ENCODE results near the gene OR4D2. TPM values are rescaled to one million over a fixed set of nuclear protein-coding genes. Genes with fewer than 3 reads are reported as not detected.
"Not testable (repeated sequence)": the region's sequence is repeated elsewhere in the genome, so short reads cannot be mapped to it uniquely, and the experiment has no call there.

The OR4D2 gene
- total RNA-seq: not detected

DNA sequence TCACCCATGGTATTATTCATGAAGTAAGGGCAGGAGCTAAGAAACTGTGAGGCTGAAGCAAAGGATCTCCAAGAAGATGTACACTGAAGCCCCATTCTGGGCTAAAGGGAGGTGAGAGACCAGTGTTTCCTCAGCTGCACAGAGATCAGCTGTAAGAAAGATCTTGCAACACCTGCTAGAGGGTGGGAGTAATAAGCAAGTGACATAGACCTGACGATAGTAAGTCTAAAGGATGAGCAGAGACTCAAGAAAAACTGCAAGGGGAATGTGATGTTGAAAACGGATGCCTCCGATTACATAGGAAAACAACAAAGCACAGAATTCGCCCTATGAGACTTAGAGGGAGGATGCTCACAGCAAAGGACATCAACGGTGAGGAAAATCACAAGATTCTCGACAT lies at the start of gene OR4D2:
Gene OR4D2 (plus strand): TSS at position 301 of the 400 bp plus-strand sequence. CDS start 2,674 bp downstream, outside the sequence.
- Mint-ChIP-seq H3K27ac (peak within 1 kb of the TSS; percentile 52), H3K4me1 (ENCODE audit: low read depth) (peaks cover 19% of the 10 kb centered on the region), H3K27me3 (ENCODE audit: low read depth) (no peaks in the 10 kb centered on the region), H3K4me3 (no peak within 1 kb of the TSS), H3K36me3 (ENCODE audit: insufficient read depth in 2 of 2) (no peaks in the 10 kb centered on the region), H3K9me3 (peaks cover 0 to 2% of the 10 kb centered on the region in 2 donors)
- ATAC-seq (replicated peaks in 1 of 2) (no peak), DNase-seq (no peak)

DNA sequence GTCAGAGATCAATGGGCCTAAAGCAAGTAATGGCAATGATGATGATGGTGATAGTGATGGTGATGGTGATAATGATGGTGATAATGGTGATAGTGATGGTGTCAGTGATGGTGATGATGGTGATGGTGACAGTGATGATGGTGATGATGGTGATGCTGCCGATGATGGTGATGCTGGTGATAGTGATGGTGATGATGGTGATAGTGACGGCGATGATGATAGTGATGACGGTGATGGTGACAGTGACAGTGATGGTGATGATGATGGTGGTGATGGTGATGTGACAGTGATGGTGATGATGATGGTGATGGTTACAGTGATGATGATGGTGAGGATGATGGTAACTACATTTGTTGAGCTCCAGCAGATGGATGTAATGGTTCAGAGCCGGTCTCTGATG lies 49.4 kb upstream of the OR4D2 start:
- H3K36me3 Mint-ChIP-seq (ENCODE audit: insufficient read depth in 2 of 2): no peaks in the 10 kb centered on the region
- DNase-seq (no peak), ATAC-seq (replicated peaks in 1 of 2) (no peak)
- H3K9me3 Mint-ChIP-seq: no peaks in the 10 kb centered on the region
- H3K27ac Mint-ChIP-seq: no peak overlapping the region
- H3K27me3 Mint-ChIP-seq (ENCODE audit: low read depth): peaks cover 16% of the 10 kb centered on the region
- peaks cover 5% of the 10 kb centered on the region for H3K4me1 Mint-ChIP-seq (ENCODE audit: low read depth)
- H3K4me3 Mint-ChIP-seq: no peak overlapping the region

DNA sequence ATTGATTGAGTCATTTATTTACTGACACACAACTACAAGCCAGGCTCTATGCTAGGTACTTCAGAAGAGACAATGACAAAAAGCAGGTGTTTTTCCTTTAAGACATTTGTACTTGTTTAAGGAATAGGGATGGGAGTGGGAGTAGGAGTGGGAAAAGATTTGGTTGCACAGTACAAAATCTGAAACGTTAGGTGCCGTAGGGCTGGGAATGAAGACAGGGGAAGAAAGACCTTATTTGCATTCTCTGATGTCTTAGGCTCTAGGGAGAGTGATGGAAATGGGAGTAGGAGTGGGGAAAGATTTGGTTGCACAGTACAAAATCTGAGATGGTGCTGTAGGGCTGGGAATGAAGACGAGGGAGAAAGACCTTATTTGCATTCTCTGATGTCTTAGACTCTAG lies 47.3 kb upstream of the OR4D2 start:
- no peaks in the 10 kb centered on the region for H3K36me3 Mint-ChIP-seq (ENCODE audit: insufficient read depth in 2 of 2)
- no peak overlapping the region for H3K4me3 Mint-ChIP-seq
- H3K27me3 Mint-ChIP-seq (ENCODE audit: low read depth): peaks cover 16% of the 10 kb centered on the region
- DNase-seq: no peak
- H3K27ac Mint-ChIP-seq: no peak overlapping the region
- H3K4me1 Mint-ChIP-seq (ENCODE audit: low read depth): peaks cover 5% of the 10 kb centered on the region
- H3K9me3 Mint-ChIP-seq: no peaks in the 10 kb centered on the region
- no peak for ATAC-seq (replicated peaks in 1 of 2)

DNA sequence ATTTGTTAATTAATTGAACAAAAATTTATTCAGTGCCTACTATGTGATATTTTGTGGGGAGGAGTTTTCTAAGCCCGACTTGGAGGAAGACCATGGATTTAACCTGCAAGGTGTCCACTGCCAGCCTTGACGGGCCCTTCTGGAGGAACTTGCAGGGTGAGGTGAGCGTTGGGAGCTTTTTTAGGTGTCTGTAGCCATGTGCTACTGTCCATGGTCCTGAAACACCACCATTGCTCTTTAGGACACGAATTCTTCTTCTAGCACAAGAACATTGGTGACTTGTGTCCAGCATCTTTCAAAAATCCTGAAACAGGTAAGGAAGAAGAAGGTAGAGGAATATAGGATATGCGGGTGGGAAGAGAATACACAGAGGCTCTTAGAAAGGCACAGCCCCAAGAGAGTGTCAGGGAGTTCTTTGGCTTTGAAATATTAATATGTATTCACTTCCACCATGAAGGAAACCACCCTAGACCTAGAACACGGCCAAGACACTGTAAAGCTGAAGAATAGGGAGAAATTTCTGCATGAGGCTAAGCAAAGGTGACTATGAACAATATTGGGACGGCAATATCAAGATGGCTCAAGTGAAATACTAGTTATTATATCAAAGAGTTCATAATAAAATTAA lies 46.5 kb upstream of the OR4D2 start:
- H3K27me3 Mint-ChIP-seq (ENCODE audit: low read depth): peaks cover 16% of the 10 kb centered on the region
- DNase-seq (peak; percentile 34 to 36), ATAC-seq (replicated peaks in 1 of 2) (no peak)
- H3K9me3 Mint-ChIP-seq: no peaks in the 10 kb centered on the region
- no peak overlapping the region for H3K27ac Mint-ChIP-seq
- H3K4me3 Mint-ChIP-seq: no peak overlapping the region
- peaks cover 5% of the 10 kb centered on the region for H3K4me1 Mint-ChIP-seq (ENCODE audit: low read depth)
- no peaks in the 10 kb centered on the region for H3K36me3 Mint-ChIP-seq (ENCODE audit: insufficient read depth in 2 of 2)

DNA sequence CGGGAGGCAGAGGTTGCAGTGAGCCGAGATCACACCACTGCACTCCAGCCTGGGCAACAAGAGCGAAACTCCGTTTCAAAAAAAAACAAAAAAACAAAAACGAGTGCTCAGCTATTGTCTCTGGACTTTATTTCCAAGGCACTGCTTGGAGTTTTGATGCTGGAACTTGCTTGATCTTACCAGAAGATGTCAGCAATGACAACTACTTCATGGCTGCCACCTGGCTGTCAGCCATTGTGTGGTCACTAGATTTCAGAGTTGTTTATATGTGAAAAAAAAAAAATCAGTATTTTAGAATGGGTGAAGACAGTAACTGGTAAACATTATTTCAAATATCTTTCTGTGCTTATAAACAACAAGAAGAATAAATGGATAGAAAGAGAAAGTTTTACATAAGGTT lies 44.9 kb upstream of the OR4D2 start:
- peaks cover 5% of the 10 kb centered on the region for H3K4me1 Mint-ChIP-seq (ENCODE audit: low read depth)
- no peak overlapping the region for H3K27ac Mint-ChIP-seq
- H3K27me3 Mint-ChIP-seq (ENCODE audit: low read depth): peaks cover 16% of the 10 kb centered on the region
- H3K9me3 Mint-ChIP-seq: no peaks in the 10 kb centered on the region
- peak in 1 of 2 donors; percentile 50 for ATAC-seq (replicated peaks in 1 of 2)
- no peak overlapping the region for H3K4me3 Mint-ChIP-seq
- peak; percentile 8 to 12 for DNase-seq
- H3K36me3 Mint-ChIP-seq (ENCODE audit: insufficient read depth in 2 of 2): no peaks in the 10 kb centered on the region

DNA sequence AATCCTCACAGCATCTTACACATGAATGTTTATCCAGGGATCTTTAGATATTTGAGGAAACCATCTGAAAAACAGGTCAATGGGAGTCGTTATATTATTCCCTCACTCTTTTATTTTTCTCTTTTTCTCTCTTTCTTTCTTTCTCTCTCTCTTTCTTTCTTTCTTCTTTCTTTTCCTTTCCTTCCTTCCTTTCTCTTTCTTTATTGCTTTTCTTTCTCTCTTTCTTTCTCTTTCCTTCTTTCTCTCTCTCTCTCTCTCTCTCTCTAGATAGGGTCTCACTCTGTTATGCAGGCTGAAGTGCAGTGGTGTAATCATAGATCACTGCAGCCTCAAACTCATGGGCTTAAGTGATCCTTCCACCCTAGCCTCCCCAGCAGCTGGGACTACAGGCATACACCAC lies 38.9 kb upstream of the OR4D2 start:
- DNase-seq: no peak
- no peaks in the 10 kb centered on the region for H3K36me3 Mint-ChIP-seq (ENCODE audit: insufficient read depth in 2 of 2)
- H3K27ac Mint-ChIP-seq: no peak overlapping the region
- H3K9me3 Mint-ChIP-seq: no peaks in the 10 kb centered on the region
- H3K4me1 Mint-ChIP-seq (ENCODE audit: low read depth): no peaks in the 10 kb centered on the region
- ATAC-seq (replicated peaks in 1 of 2): no peak
- no peak overlapping the region for H3K4me3 Mint-ChIP-seq
- no peaks in the 10 kb centered on the region for H3K27me3 Mint-ChIP-seq (ENCODE audit: low read depth)

DNA sequence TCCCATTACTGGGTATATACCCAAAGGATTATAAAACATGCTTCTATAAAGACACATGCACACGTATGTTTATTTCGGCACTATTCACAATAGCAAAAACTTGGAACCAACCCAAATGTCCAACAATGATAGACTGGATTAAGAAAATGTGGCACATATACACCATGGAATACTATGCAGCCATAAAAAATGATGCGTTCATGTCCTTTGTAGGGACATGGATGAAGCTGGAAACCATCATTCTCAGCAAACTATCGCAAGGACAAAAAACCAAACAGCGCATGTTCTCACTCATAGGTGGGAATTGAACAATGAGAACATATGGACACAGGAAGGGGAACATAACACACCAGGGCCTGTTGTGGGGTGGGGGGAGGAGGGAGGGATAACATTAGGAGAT lies 34.1 kb upstream of the OR4D2 start:
- not testable (repeated sequence) for H3K4me3 Mint-ChIP-seq; H3K27ac Mint-ChIP-seq; H3K36me3 Mint-ChIP-seq (ENCODE audit: insufficient read depth in 2 of 2); H3K4me1 Mint-ChIP-seq (ENCODE audit: low read depth); DNase-seq; ATAC-seq (replicated peaks in 1 of 2); H3K27me3 Mint-ChIP-seq (ENCODE audit: low read depth)
- peaks cover 5 to 10% of the 10 kb centered on the region in 2 donors for H3K9me3 Mint-ChIP-seq

DNA sequence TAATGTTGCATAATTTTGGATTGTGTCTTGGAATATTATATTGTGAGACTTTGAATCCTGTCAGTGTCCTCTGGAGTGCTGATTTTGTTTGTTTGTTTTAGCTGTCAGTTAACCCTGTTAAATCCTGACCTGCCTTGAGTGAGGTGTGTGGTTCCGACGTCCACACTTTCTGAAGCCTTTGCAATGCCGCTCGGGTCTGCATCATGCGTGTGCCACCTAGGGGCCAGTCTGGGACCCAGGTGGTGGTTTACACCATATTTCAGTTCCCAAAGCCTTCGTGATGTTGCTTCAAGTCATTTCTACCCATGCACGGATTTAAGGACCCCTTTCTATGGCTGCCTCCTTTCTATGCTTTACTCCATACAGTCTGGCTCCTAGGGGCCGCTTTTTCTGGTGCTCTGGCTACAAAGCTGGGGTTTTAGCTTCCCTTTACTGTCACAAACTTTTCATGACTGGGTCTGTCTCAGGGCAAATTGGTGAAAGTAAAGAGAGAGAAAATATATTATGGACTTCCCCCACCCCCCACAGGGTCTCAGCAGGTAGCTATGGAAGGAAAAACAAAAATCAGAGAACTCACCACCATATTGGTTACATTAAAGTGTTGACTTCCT lies 30.0 kb upstream of the OR4D2 start:
- peaks cover 3 to 6% of the 10 kb centered on the region in 2 donors for H3K36me3 Mint-ChIP-seq (ENCODE audit: insufficient read depth in 2 of 2)

DNA sequence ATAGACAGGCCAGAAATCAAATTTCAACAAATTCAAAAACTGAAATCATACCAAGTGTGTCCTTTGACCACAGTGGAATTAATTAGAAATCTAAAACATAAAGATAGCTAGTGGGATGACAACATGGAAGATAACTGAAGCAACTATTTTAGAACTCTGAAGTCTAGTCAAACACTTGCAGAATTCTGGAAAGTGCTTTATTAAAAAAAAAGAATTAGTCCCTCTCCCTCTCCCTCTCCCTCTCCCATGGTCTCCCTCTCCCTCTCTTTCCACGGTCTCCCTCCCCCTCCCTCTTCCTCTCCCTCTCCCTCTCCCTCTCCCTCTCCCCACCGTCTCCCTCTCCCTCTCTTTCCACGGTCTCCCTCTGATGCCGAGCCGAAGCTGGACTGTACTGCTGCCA lies 25.3 kb upstream of the OR4D2 start:
- H3K36me3 Mint-ChIP-seq (ENCODE audit: insufficient read depth in 2 of 2): peaks cover 16% of the 10 kb centered on the region in 2 donors
- no peaks in the 10 kb centered on the region for H3K27me3 Mint-ChIP-seq (ENCODE audit: low read depth)
- no peaks in the 10 kb centered on the region for H3K4me1 Mint-ChIP-seq (ENCODE audit: low read depth)
- ATAC-seq (replicated peaks in 1 of 2): no peak
- H3K9me3 Mint-ChIP-seq: peaks cover 14 to 15% of the 10 kb centered on the region in 2 donors
- no peak for DNase-seq
- H3K4me3 Mint-ChIP-seq: no peak overlapping the region
- no peak overlapping the region for H3K27ac Mint-ChIP-seq

More for the DNA sequence above, 30.0 kb upstream of the OR4D2 start:
- H3K27ac Mint-ChIP-seq: no peak overlapping the region
- H3K9me3 Mint-ChIP-seq: peaks cover 5 to 13% of the 10 kb centered on the region in 2 donors
- DNase-seq (no peak), ATAC-seq (replicated peaks in 1 of 2) (no peak)
- H3K27me3 Mint-ChIP-seq (ENCODE audit: low read depth): no peaks in the 10 kb centered on the region
- no peak overlapping the region for H3K4me3 Mint-ChIP-seq
- no peaks in the 10 kb centered on the region for H3K4me1 Mint-ChIP-seq (ENCODE audit: low read depth)

DNA sequence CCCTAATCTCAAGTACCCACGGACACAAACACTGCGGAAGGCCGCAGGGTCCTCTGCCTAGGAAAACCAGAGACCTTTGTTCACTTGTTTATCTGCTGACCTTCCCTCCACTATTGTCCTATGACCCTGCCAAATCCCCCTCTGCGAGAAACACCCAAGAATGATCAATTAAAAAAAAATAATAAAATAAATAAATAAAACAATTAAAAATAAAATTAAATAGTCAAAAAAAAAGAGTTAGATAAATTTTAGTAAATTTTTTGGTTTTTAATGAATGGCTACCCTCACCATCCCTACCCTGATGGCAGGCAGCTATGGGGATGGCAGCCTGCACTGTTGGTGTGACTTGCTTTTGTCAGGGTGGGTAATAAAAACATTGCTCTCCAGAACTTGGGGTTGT lies 23.4 kb upstream of the OR4D2 start:
- peaks cover 9 to 16% of the 10 kb centered on the region in 2 donors for H3K9me3 Mint-ChIP-seq
- not testable (repeated sequence) for H3K4me3 Mint-ChIP-seq; H3K27me3 Mint-ChIP-seq (ENCODE audit: low read depth); DNase-seq; H3K27ac Mint-ChIP-seq; H3K4me1 Mint-ChIP-seq (ENCODE audit: low read depth); ATAC-seq (replicated peaks in 1 of 2)
- peaks cover 13 to 17% of the 10 kb centered on the region in 2 donors for H3K36me3 Mint-ChIP-seq (ENCODE audit: insufficient read depth in 2 of 2)

DNA sequence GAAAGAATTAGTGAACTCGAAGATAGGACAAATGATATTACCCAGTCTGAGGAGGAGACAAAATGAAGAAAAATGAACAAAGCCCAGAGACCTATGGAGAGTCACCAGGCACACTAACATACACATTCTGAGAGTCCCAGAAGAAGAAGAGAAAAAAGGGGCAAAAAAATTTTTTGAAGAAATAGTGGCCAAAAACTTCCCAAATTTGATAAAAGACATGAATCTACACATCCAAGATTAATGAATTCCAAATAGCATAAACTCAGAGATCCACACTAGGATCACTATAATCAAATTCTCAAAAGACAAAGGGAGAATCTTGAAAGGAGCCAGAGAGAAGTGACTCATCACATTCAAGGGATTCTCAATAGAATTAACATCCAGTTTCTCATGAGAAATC lies 22.0 kb upstream of the OR4D2 start:
- Mint-ChIP-seq H3K36me3 (ENCODE audit: insufficient read depth in 2 of 2) (peaks cover 10 to 17% of the 10 kb centered on the region in 2 donors), H3K27me3 (ENCODE audit: low read depth) (no peaks in the 10 kb centered on the region), H3K27ac (no peak overlapping the region)

DNA sequence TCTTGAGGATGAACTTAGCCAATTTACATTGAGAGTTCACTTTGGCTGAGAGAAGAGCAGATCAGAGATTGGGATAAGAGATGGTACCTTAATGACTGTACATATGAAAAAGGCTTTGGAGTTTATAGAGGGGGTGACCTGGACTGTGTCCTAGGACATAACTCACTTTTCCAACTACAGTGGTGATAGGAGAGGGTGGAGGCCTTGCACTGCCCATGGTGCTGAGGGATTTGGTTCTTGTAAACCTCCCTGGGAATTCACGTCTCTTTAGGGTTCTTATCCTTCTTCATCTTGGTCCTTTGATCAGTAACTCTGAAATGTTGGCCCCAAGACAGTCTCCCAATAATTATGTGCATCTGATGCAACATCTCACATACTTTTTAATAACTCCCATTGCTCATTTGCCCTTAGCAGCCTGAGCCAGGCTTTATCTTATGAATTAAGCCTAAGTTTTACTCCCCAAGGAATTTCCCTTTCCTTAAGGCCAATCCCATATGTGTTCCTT lies 18.8 kb upstream of the OR4D2 start, which contains the start of gene OR4D1:
Gene OR4D1 (plus strand): TSS at position 455 of the 505 bp plus-strand sequence. CDS start 6,770 bp downstream, outside the sequence.
- Mint-ChIP-seq H3K9me3 (peaks cover 7 to 16% of the 10 kb centered on the region in 2 donors), H3K27ac (no peak within 1 kb of the TSS), H3K4me1 (ENCODE audit: low read depth) (peaks cover 9% of the 10 kb centered on the region), H3K27me3 (ENCODE audit: low read depth) (no peaks in the 10 kb centered on the region), H3K4me3 (no peak within 1 kb of the TSS), H3K36me3 (ENCODE audit: insufficient read depth in 2 of 2) (peaks cover 10 to 14% of the 10 kb centered on the region in 2 donors)
- ATAC-seq (replicated peaks in 1 of 2): no peak
- DNase-seq: no peak

More for the DNA sequence above, 22.0 kb upstream of the OR4D2 start:
- ATAC-seq (replicated peaks in 1 of 2): no peak
- no peak overlapping the region for H3K4me3 Mint-ChIP-seq
- H3K4me1 Mint-ChIP-seq (ENCODE audit: low read depth): no peaks in the 10 kb centered on the region
- DNase-seq: no peak
- peaks cover 7 to 16% of the 10 kb centered on the region in 2 donors for H3K9me3 Mint-ChIP-seq

DNA sequence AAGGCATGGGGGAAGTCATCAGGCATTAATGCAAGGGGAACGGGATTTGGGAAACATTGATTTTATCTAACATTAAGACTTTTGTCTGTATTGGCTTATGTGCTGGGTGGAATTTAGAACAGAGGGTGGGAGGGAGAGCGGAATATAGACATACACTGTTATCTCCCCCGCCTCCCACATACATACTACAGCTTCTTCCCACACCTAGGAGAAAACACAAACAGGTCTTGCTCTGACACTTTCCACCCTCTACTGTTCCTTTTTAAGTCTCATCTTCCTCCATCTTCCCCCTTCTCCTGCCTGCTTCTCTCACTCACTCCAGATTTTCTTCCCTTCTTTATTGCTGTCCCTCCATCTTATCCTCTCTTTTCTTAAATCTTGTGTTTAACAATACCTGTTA lies 18.2 kb upstream of the OR4D2 start:
- Mint-ChIP-seq H3K27ac (no peak overlapping the region), H3K27me3 (ENCODE audit: low read depth) (no peaks in the 10 kb centered on the region), H3K36me3 (ENCODE audit: insufficient read depth in 2 of 2) (peaks cover 10 to 14% of the 10 kb centered on the region in 2 donors), H3K9me3 (peaks cover 7 to 16% of the 10 kb centered on the region in 2 donors), H3K4me1 (ENCODE audit: low read depth) (peaks cover 15% of the 10 kb centered on the region), H3K4me3 (no peak overlapping the region)
- no peak for ATAC-seq (replicated peaks in 1 of 2)
- DNase-seq: no peak

Data from activated T-cell treated with anti-CD3 and anti-CD28 coated beads, Interleukin-2, amount 50 U/mL, for 72 hours (primary cell).